PC-9 (cell line): ENCODE data around the gene TMEM132D. TPM values are rescaled to one million over a fixed set of nuclear protein-coding genes. Genes with fewer than 3 reads are reported as not detected.

Experiments
- BruUV-seq: library from RNA; stranded (reverse); fragments of 400-500 nt; replicated peaks from 2 replicates; lab custom pipeline; 2021; lab: Mats Ljungman, UMichigan
- CTCF ChIA-PET: fragments of 300-600 bp; sonication (Branson Sonifier 250); formaldehyde crosslinking; loops from one replicate; lab custom pipeline; 2022; ENCODE audit warnings: antibody characterized with exemption; lab: Charles Lee
- POLR2A ChIA-PET: fragments of 300-600 bp; sonication (Branson Sonifier 250); formaldehyde crosslinking; loops from one replicate; lab custom pipeline; 2022; ENCODE audit warnings: antibody characterized with exemption; ENCODE audit not compliant: unreplicated experiment; lab: Charles Lee
- DNase-seq, 2 experiments: peaks; one replicate each; pipeline versions ENCODE4 v3.0.0 to v3.0.0-alpha.2; 2015 to 2022; ENCODE audit warnings: mixed read lengths in 1 of 2
- H2AFZ ChIP-seq: fragments of 200-600 bp; sonication (generic); 2 replicates; pipeline ENCODE4 v1.8.1; 2017; ENCODE audit warnings: antibody characterized with exemption
- H3F3A ChIP-seq: fragments of 200-600 bp; sonication (generic); 2 replicates; pipeline ENCODE4 v1.8.1; 2017; ENCODE audit warnings: antibody characterized with exemption, mild to moderate bottlenecking, low read depth; ENCODE audit not compliant: insufficient read depth
- H3K27ac ChIP-seq: fragments of 200-600 bp; sonication (generic); 2 replicates; pipeline ENCODE4 v1.6.1; 2016; ENCODE audit warnings: mixed run types
- H3K27me3 ChIP-seq: fragments of 200-600 bp; sonication (generic); 2 replicates; pipeline ENCODE4 v1.6.1; 2016; ENCODE audit warnings: low read depth, mixed run types; ENCODE audit not compliant: insufficient read depth
- H3K36me3 ChIP-seq: fragments of 200-600 bp; sonication (generic); 2 replicates; pipeline ENCODE4 v1.6.1; 2016; ENCODE audit warnings: low read depth, mixed run types
- H3K4me1 ChIP-seq: fragments of 200-600 bp; sonication (generic); replicated peaks from 2 replicates; pipeline ENCODE4 v1.6.1; 2016; ENCODE audit warnings: mixed run types; ENCODE audit not compliant: insufficient read depth
- H3K4me2 ChIP-seq: fragments of 200-600 bp; sonication (generic); 2 replicates; pipeline ENCODE4 v1.6.1; 2017; ENCODE audit warnings: mixed run types
- H3K4me3 ChIP-seq: fragments of 200-600 bp; sonication (generic); 2 replicates; pipeline ENCODE4 v1.6.1; 2016; ENCODE audit warnings: mixed run types
- H3K79me2 ChIP-seq: fragments of 200-600 bp; sonication (generic); 2 replicates; pipeline ENCODE4 v1.6.1; 2017; ENCODE audit warnings: low read depth, mixed run types
- H3K9me2 ChIP-seq: fragments of 200-600 bp; sonication (generic); 2 replicates; pipeline ENCODE4 v1.8.1; 2017; ENCODE audit warnings: mild to moderate bottlenecking; ENCODE audit not compliant: insufficient read depth
- H3K9me3 ChIP-seq: fragments of 200-600 bp; sonication (generic); 2 replicates; pipeline ENCODE4 v1.8.1; 2016; ENCODE audit warnings: low read depth; ENCODE audit not compliant: insufficient read depth
- H4K20me1 ChIP-seq: fragments of 200-600 bp; sonication (generic); 2 replicates; pipeline ENCODE4 v1.8.1; 2017; ENCODE audit not compliant: insufficient read depth
- CTCF ChIP-seq: fragments of 200-600 bp; sonication (generic); conservative IDR thresholded peaks from 2 replicates; pipeline ENCODE4 v1.6.1; 2017; ENCODE audit warnings: mixed run types, antibody characterized with exemption, mild to moderate bottlenecking, moderate library complexity
- EZH2 ChIP-seq: fragments of 200-600 bp; sonication (generic); IDR thresholded peaks from 2 replicates; pipeline ENCODE4 v1.8.0; 2017; ENCODE audit warnings: antibody characterized with exemption, low read depth
- intact Hi-C: fragments of 100-400 bp; cut with micrococcal nuclease; formaldehyde crosslinking; loops from one replicate; pipeline ENCODE4 v1.10.0; 2022; ENCODE audit not compliant: unreplicated experiment
- total RNA-seq: library from RNA; stranded (reverse); gene quantifications from 2 replicates; pipeline ENCODE4 v1.2.3, GENCODE V29; 2021

TMEM132D gene
- total RNA-seq, 1 experiment from 2014 or later: not detected

- no peak overlapping the region for H3K4me3 ChIP-seq
- no TSS peak for BruUV-seq
- no peak for DNase-seq
- H2AFZ ChIP-seq: no peak overlapping the region
- H3K27ac ChIP-seq: no peak overlapping the region
- H3K79me2 ChIP-seq: no peaks in the 10 kb centered on the region
- H3K9me3 ChIP-seq: no peaks in the 10 kb centered on the region
- H3K9me2 ChIP-seq: no peaks in the 10 kb centered on the region
- intact Hi-C loops: no loop called here
- H3F3A ChIP-seq: no peaks in the 10 kb centered on the region
- peaks cover 18% of the 10 kb centered on the region for H3K27me3 ChIP-seq
- no peak overlapping the region for H3K4me2 ChIP-seq
- H3K4me1 ChIP-seq: no peaks in the 10 kb centered on the region
- POLR2A ChIA-PET: no interaction called here
- no peaks in the 10 kb centered on the region for H4K20me1 ChIP-seq
- CTCF ChIA-PET: no interaction called here
- TF ChIP-seq EZH2 (no peak), CTCF (no peak)
- H3K36me3 ChIP-seq: no peaks in the 10 kb centered on the region
Observed at GRCh38 chr12:129496226-129496625, 407.6 kb downstream of the TMEM132D start.

- CTCF ChIA-PET: no interaction called here
- H3K27me3 ChIP-seq: peaks cover 13% of the 10 kb centered on the region
- H2AFZ ChIP-seq: no peak overlapping the region
- no peak overlapping the region for H3K4me2 ChIP-seq
- H4K20me1 ChIP-seq: no peaks in the 10 kb centered on the region
- H3K36me3 ChIP-seq: no peaks in the 10 kb centered on the region
- no TSS peak for BruUV-seq
- H3K79me2 ChIP-seq: no peaks in the 10 kb centered on the region
- POLR2A ChIA-PET: no interaction called here
- H3K27ac ChIP-seq: no peak overlapping the region
- H3K4me3 ChIP-seq: no peak overlapping the region
- intact Hi-C loops: no loop called here
- no peaks in the 10 kb centered on the region for H3K9me3 ChIP-seq
- H3K4me1 ChIP-seq: no peaks in the 10 kb centered on the region
- TF ChIP-seq EZH2 (no peak), CTCF (no peak)
- no peaks in the 10 kb centered on the region for H3F3A ChIP-seq
- DNase-seq: no peak
- H3K9me2 ChIP-seq: no peaks in the 10 kb centered on the region
Observed at GRCh38 chr12:129494766-129495165, 409.1 kb downstream of the TMEM132D start.

DNA sequence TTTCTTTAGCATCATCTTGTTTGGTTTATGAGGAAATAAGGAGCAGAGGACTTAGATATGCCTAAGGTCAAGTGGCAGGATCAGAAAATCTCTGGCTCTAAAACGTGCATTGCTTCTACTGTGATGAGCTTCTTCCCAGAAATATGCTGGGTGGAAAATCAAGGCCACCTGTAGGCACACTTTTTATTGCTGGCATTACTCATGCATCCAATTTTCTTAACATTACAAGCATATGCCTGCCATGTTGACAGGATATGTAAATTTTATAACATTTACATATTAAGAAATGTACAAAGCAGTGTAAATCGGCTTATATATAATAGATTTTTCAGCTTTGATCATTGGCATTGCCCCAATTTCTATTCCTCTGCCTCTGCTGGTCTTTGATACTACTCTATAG, 409.6 kb downstream of the TMEM132D start:
- Histone ChIP-seq H3K27me3 (peaks cover 14% of the 10 kb centered on the region), H3K4me3 (no peak overlapping the region), H3K9me3 (no peaks in the 10 kb centered on the region), H4K20me1 (no peaks in the 10 kb centered on the region), H3K4me2 (no peak overlapping the region), H3K9me2 (0 out of 2 replicates have a peak, but pooled peaks cover under 1% of the 10 kb centered on the region), H3F3A (no peaks in the 10 kb centered on the region), H3K36me3 (no peaks in the 10 kb centered on the region), H3K27ac (no peak overlapping the region), H3K79me2 (no peaks in the 10 kb centered on the region), H2AFZ (no peak overlapping the region), H3K4me1 (no peaks in the 10 kb centered on the region)
- no TSS peak for BruUV-seq
- no peak for TF ChIP-seq EZH2
- no peak for TF ChIP-seq CTCF
- DNase-seq: no peak
- intact Hi-C loops: no loop called here
- CTCF ChIA-PET: no interaction called here
- POLR2A ChIA-PET: no interaction called here
